Heart left ventricle (tissue), 16 donors: ENCODE data around the gene CFAP97D2. TPM values are rescaled to one million over a fixed set of nuclear protein-coding genes. Genes with fewer than 3 reads are reported as not detected.

Experiments
- ATAC-seq, 4 donors: fragments of 200-7000 bp; cut with Tn5 transposase; one replicate each; pipeline ENCODE4 v1.9.1; 2020 to 2022; ENCODE audit warnings: moderate library complexity in 4 of 4, mild to moderate bottlenecking in 3 of 4, moderate number of reproducible peaks in 1 of 4
- DNase-seq, 5 donors: peaks; one replicate each; pipeline ENCODE4 v3.0.0-alpha.2; 2020
- H3K27ac ChIP-seq, 12 donors: fragments of 200-600 bp; sonication (generic) in 4 of 12; one replicate each; pipeline versions ENCODE4 v1.5.0 to v1.8.0; 2016 to 2022; ENCODE audit warnings: mild to moderate bottlenecking in 2 of 12
- H3K27me3 ChIP-seq, 9 donors: fragments of 200-600 bp; sonication (generic) in 2 of 9; one replicate each; pipeline versions ENCODE4 v1.5.1 to v1.8.0; 2016 to 2022; ENCODE audit warnings: mild to moderate bottlenecking in 3 of 9
- H3K36me3 ChIP-seq, 9 donors: fragments of 200-600 bp; sonication (generic) in 2 of 9; one replicate each; pipeline versions ENCODE4 v1.5.0 to v1.8.0; 2018 to 2022; ENCODE audit warnings: mild to moderate bottlenecking in 2 of 9
- H3K4me1 ChIP-seq, 12 donors: fragments of 200-600 bp; sonication (generic) in 4 of 12; one replicate each; pipeline versions ENCODE4 v1.5.0 to v1.8.0; 2016 to 2022; ENCODE audit warnings: mild to moderate bottlenecking in 3 of 12
- H3K4me3 ChIP-seq, 12 donors: fragments of 200-600 bp; sonication (generic) in 4 of 12; one replicate each; pipeline versions ENCODE4 v1.5.0 to v1.8.0; 2017 to 2022; ENCODE audit warnings: mild to moderate bottlenecking in 9 of 12, moderate library complexity in 4 of 12
- H3K9me3 ChIP-seq, 12 donors: fragments of 200-600 bp; sonication (generic) in 4 of 12; one replicate each; pipeline versions ENCODE4 v1.5.0 to v1.8.0; 2016 to 2022; ENCODE audit warnings: mild to moderate bottlenecking in 1 of 12
- POLR2A ChIP-seq, 2 donors: fragments of 450-650 bp; IDR thresholded peaks; one replicate each; pipeline ENCODE4 v1.6.1; 2017; ENCODE audit warnings: antibody characterized with exemption in 2 of 2, mild to moderate bottlenecking in 2 of 2, moderate library complexity in 2 of 2
- WGBS, 4 donors: extraction: QIAGEN DNeasy Blood & Tissue Kit in 2 of 4; methylation state at CpG; one replicate each; pipeline versions ENCODE4 v1.1.5 to v1.1.7; 2013 to 2018; 5-methylcytosine and 5-hydroxymethylcytosine counted together
- intact Hi-C, 10 donors: fragments of 100-400 bp; cut with DNase I; formaldehyde crosslinking; loops; one replicate each; pipeline versions ENCODE4 v1.11.1 to v1.14.2; 2022
- polyA plus RNA-seq, 2 donors: library from polyadenylated mRNA; stranded (reverse); fragments of 200-250 nt; gene quantifications; one replicate each; pipeline ENCODE4 v1.2.3, GENCODE V29; 2013
- total RNA-seq, 9 donors: library from RNA; depleted of rRNA in 2 of 9; stranded (reverse); fragments of >200 nt in 2 of 9; fragmentation: NEBNext Ultra II Directional in 3 of 9; extraction: Animal tissue kit (Norgen Biotek cat#: 25700) in 3 of 9; gene quantifications; one replicate each; pipeline versions ENCODE4 v1.1.0 to v1.2.4, GENCODE V29; 2016 to 2023
- TF ChIP-seq, protein P1 (sequence below), 12 donors: fragments of 200-600 bp; sonication (generic) in 4 of 12; IDR thresholded peaks; one replicate each; pipeline versions ENCODE4 v1.5.0 to v1.8.0; 2018 to 2022; ENCODE audit warnings: antibody characterized with exemption in 12 of 12, mild to moderate bottlenecking in 5 of 12
- donor health status: ischemic (EF 13 %, LVEDD 7.1; RV severe dilation, severe dysfunction).
- donor health status: healthy with polysubstance abuse.
- donor health status: DM: no; HTN: yes; CAD: no.
- donor health status: DM: no; HTN: no; CAD: no.
- donor health status: ischemic (EF 25% LVEDD 6.9; RV normal size, moderate dysfunction).
- donor health status: ischemic (EF 25% LVEDD 5.7; RV mildly dilated, moderate dysfunction).
- donor health status: healthy.
- donor health status: DM: yes; HTN: yes; CAD: no.
- donor health status: ischemic (EF 35%, LVEDD 5.7; RV mildly dilated, moderate dysfunction).
- donor health status: nonischemic (EF 11% LVEDD 7.7; RV severe dilation, severe dysfunction).
- donor health status: DM: yes; HTN: yes; CAD: no.
- donor health status: PGD.
- donor health status: ischemic (EF 29% LVEDD 5.4; RV normal size, mild dysfunction).
- donor health status: nonischemic (EF 23%, LVEDD 6.1; RV moderate dilation, normal function).

Gene CFAP97D2
- total and polyA plus RNA-seq, 11 donors: not detected

DNA sequence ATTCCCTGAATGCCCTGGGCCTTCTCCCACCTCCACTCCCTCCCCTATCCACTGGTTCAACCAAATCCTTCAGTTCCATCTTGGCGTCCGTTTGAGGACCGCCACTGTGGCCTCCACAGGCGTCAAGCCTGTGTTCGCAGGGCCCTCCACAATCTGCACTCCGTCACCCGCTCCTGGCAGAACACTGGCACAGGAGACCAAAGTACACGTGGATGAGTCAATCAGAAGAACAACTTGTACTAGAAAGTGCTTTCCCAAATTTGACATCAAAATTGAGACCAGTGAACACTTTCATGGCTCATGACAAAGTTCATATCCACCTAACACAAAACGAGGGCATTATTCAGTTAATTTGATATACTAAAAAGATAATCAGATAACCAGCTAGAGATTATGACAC, 49.1 kb downstream of the CFAP97D2 start:
- intact Hi-C loops: loop anchor here in 3 of 10 donors (2.0 to 5.0 kb wide), 2 partner anchors 411 kb away; no protein-coding TSS in a partner anchor
- peaks cover 0 to 36% (median 9%) of the 10 kb centered on the region in 9 donors for H3K27me3 ChIP-seq
- DNase-seq (peak in 1 of 5 donors; percentile 50), ATAC-seq (peak in 3 of 4 donors; percentile 22 to 76 (median 23))
- TF ChIP-seq, protein P1, sequence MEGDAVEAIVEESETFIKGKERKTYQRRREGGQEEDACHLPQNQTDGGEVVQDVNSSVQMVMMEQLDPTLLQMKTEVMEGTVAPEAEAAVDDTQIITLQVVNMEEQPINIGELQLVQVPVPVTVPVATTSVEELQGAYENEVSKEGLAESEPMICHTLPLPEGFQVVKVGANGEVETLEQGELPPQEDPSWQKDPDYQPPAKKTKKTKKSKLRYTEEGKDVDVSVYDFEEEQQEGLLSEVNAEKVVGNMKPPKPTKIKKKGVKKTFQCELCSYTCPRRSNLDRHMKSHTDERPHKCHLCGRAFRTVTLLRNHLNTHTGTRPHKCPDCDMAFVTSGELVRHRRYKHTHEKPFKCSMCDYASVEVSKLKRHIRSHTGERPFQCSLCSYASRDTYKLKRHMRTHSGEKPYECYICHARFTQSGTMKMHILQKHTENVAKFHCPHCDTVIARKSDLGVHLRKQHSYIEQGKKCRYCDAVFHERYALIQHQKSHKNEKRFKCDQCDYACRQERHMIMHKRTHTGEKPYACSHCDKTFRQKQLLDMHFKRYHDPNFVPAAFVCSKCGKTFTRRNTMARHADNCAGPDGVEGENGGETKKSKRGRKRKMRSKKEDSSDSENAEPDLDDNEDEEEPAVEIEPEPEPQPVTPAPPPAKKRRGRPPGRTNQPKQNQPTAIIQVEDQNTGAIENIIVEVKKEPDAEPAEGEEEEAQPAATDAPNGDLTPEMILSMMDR (IDR thresholded peaks at IDR 0.05): no peak
- no peak for TF ChIP-seq POLR2A (IDR thresholded peaks at IDR 0.05)
- no peaks in the 10 kb centered on the region for H3K9me3 ChIP-seq
- no peaks in the 10 kb centered on the region for H3K36me3 ChIP-seq
- no peak overlapping the region for H3K27ac ChIP-seq
- peaks cover 0 to 22% (median 1%) of the 10 kb centered on the region in 12 donors for H3K4me1 ChIP-seq
- WGBS, 4 donors: 59 to 69% (median 62%) methylated on average over 9 of the region's 9 CpGs
- no peak overlapping the region for H3K4me3 ChIP-seq

GRCh38 chr13:114229506-114229905, 50.4 kb downstream of the CFAP97D2 start:
- Histone ChIP-seq H3K4me1 (peaks cover 0 to 22% (median 4%) of the 10 kb centered on the region in 12 donors), H3K27me3 (peaks cover 0 to 36% (median 9%) of the 10 kb centered on the region in 9 donors), H3K27ac (no peak overlapping the region), H3K9me3 (no peaks in the 10 kb centered on the region), H3K36me3 (no peaks in the 10 kb centered on the region), H3K4me3 (no peak overlapping the region)
- intact Hi-C loops: loop anchor here in 3 of 10 donors (2.0 to 5.0 kb wide), 2 partner anchors 412 to 413 kb away; no protein-coding TSS in a partner anchor
- no peak for DNase-seq
- 46 to 66% (median 59%) methylated on average over 4 of the region's 4 CpGs for WGBS, 4 donors
- no peak for TF ChIP-seq POLR2A (IDR thresholded peaks at IDR 0.05)
- TF ChIP-seq, protein P1 (IDR thresholded peaks at IDR 0.05): no peak
- no peak for ATAC-seq

DNA sequence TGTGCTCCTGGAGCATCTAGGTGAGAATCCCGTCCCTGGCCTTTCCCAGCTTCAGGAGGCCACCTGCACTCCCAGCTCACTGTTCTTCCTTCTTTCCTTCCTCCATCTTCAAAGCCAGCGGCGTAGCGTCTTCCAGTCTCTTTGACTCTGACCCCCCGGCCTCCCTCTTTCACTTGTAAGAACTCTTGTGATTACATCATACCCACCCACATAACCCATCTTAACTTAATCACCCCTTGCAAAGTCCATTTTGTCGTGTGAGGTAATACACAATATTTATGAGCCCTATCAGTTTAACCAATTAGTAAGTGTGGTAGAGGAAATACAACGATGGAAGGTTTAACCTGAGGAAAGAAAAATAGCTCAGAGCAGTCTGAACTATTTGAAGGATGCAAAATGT, 51.1 kb downstream of the CFAP97D2 start:
- Histone ChIP-seq H3K27ac (no peak overlapping the region), H3K27me3 (peaks cover 0 to 36% (median 9%) of the 10 kb centered on the region in 9 donors), H3K9me3 (no peaks in the 10 kb centered on the region), H3K4me1 (peaks cover 0 to 22% (median 4%) of the 10 kb centered on the region in 12 donors), H3K36me3 (no peaks in the 10 kb centered on the region), H3K4me3 (no peak overlapping the region)
- intact Hi-C loops: no loop called here
- DNase-seq: no peak
- ATAC-seq: no peak
- no peak for TF ChIP-seq POLR2A (IDR thresholded peaks at IDR 0.05)
- TF ChIP-seq, protein P1 (IDR thresholded peaks at IDR 0.05): no peak
- 32 to 45% (median 39%) methylated on average over 7 of the region's 7 CpGs for WGBS, 4 donors

GRCh38 chr13:114230575-114230974, 51.5 kb downstream of the CFAP97D2 start:
- peaks cover 0 to 24% (median 6%) of the 10 kb centered on the region in 12 donors for H3K4me1 ChIP-seq
- no peak for DNase-seq
- TF ChIP-seq, protein P1 (IDR thresholded peaks at IDR 0.05): no peak
- no peak for TF ChIP-seq POLR2A (IDR thresholded peaks at IDR 0.05)
- H3K27me3 ChIP-seq: peaks cover 0 to 36% (median 9%) of the 10 kb centered on the region in 9 donors
- intact Hi-C loops: no loop called here
- H3K27ac ChIP-seq: no peak overlapping the region
- no peak overlapping the region for H3K4me3 ChIP-seq
- no peaks in the 10 kb centered on the region for H3K36me3 ChIP-seq
- ATAC-seq: no peak
- H3K9me3 ChIP-seq: no peaks in the 10 kb centered on the region
- whole genome bisulfite sequencing, 4 donors: 28 to 44% (median 32%) methylated on average over 3 of the region's 3 CpGs
